Motor neuron (in vitro differentiated cells): Measurements from ENCODE around the gene CLASP1. TPM values are rescaled to one million over a fixed set of nuclear protein-coding genes. Genes with fewer than 3 reads are reported as not detected.
"Not testable (repeated sequence)": the region's sequence is repeated elsewhere in the genome, so short reads cannot be mapped to it uniquely, and the experiment has no call there.

ENCODE experiments used
- ATAC-seq, 8 experiments: fragments of 200-7000 bp; cut with Tn5 transposase; replicated peaks in 6 of 8; 2 replicates each; pipeline ENCODE4 v1.8.0; 2021; ENCODE audit warnings: mild to moderate bottlenecking in 8 of 8, moderate library complexity in 8 of 8
- H3K27ac ChIP-seq, 2 donors: fragments of 250-450 bp; sonication (Bioruptor Pico); 2 replicates each; pipeline ENCODE4 v1.9.0; 2021; ENCODE audit warnings: antibody characterized with exemption in 2 of 2, mild to moderate bottlenecking in 2 of 2, moderate library complexity in 1 of 2
- H3K4me1 ChIP-seq, 2 donors: fragments of 250-450 bp; sonication (Bioruptor Pico); replicated peaks in 1 of 2; 2 replicates each; pipeline ENCODE4 v1.6.1; 2021; ENCODE audit warnings: antibody characterized with exemption in 2 of 2, mild to moderate bottlenecking in 2 of 2, moderate library complexity in 1 of 2
- H3K4me3 ChIP-seq, 5 donors: fragments of 250-450 bp; sonication (Bioruptor Pico); 2 replicates each; pipeline ENCODE4 v1.9.0; 2021; ENCODE audit warnings: antibody characterized with exemption in 5 of 5, mild to moderate bottlenecking in 5 of 5, moderate library complexity in 4 of 5
- WGBS, 10 experiments: fragments of 450-650 bp; shearing (Covaris generic); methylation state at CpG; one replicate each; pipeline ENCODE4 v1.0.0; 2022; 5-methylcytosine and 5-hydroxymethylcytosine counted together
- in situ Hi-C, 9 experiments: fragments of 400-800 bp; cut with MboI; loops; one replicate each; pipeline ENCODE4 v1.15.0; 2021; ENCODE audit warnings: low sequenced_read_pairs in 9 of 9, low pct_unique_long_range_greater_than_20kb in 2 of 9; ENCODE audit not compliant: unreplicated experiment in 9 of 9
- total RNA-seq, 8 experiments: library from RNA; unstranded; fragments of 300-600 nt; gene quantifications; 2 replicates each; pipeline versions ENCODE4 v1.2.3 to v1.2.4, GENCODE V29; 2022

Gene CLASP1
- total RNA-seq: 10 to 100 TPM; 36.3 to 66.7 (median 54.6) TPM

- in situ Hi-C loops: no loop called here
- peak; percentile 38 to 74 (median 67) for ATAC-seq
- peak within 1 kb of the TSS; percentile 87 to 91 for H3K27ac ChIP-seq
- H3K4me3 ChIP-seq: peak within 1 kb of the TSS; percentile 74 to 90 (median 75)
- H3K4me1 ChIP-seq: peaks cover 12 to 16% of the 10 kb centered on the region in 2 donors
- 0 to 5% (median 2%) methylated on average over 2 to 21 of the region's 36 CpGs; no CpG with 5 or more reads in 5 of the 10 experiments for WGBS, 10 experiments
Measured at GRCh38 chr2:121649149-121649595, at the start of gene CLASP1. Gene CLASP1, minus strand, starts transcription at chr2:121649462. Its CDS starts 43,567 bp downstream, at chr2:121605895.

GRCh38 chr2:121698318-121698930 is 49.2 kb upstream of the CLASP1 start:
- Histone ChIP-seq H3K4me1 (peaks cover 0 to 10% of the 10 kb centered on the region in 2 donors), H3K27ac (no peak overlapping the region), H3K4me3 (no peak overlapping the region)
- 81 to 100% (median 92%) methylated on average over 2 to 10 of the region's 11 CpGs for WGBS, 10 experiments
- in situ Hi-C loops: no loop called here
- ATAC-seq: no peak

- in situ Hi-C loops: no loop called here
- WGBS, 10 experiments: 0 to 100% (median 69%) methylated on average over 1 to 4 of the region's 4 CpGs; no CpG with 5 or more reads in 3 of the 10 experiments
- no peak overlapping the region for H3K27ac ChIP-seq
- H3K4me3 ChIP-seq: no peak overlapping the region
- H3K4me1 ChIP-seq: peaks cover 0 to 10% of the 10 kb centered on the region in 2 donors
- no peak for ATAC-seq
Measured at GRCh38 chr2:121697108-121697631, 47.9 kb upstream of the CLASP1 start.

- in situ Hi-C loops: no loop called here
- no peak for ATAC-seq
- 74 to 100% (median 80%) methylated on average over 1 to 4 of the region's 7 CpGs; no CpG with 5 or more reads in 6 of the 10 experiments for whole genome bisulfite sequencing, 10 experiments
- H3K27ac ChIP-seq: no peak overlapping the region
- no peak overlapping the region for H3K4me3 ChIP-seq
- peaks cover 0 to 10% of the 10 kb centered on the region in 2 donors for H3K4me1 ChIP-seq
Measured at GRCh38 chr2:121696410-121696930, 47.2 kb upstream of the CLASP1 start.

GRCh38 chr2:121695171-121695451 is 45.8 kb upstream of the CLASP1 start:
- Histone ChIP-seq H3K4me1 (peaks cover 0 to 10% of the 10 kb centered on the region in 2 donors), H3K27ac (no peak overlapping the region), H3K4me3 (no peak overlapping the region)
- no peak for ATAC-seq
- 20 to 100% (median 37%) methylated on average over 1 of the region's 2 CpGs; no CpG with 5 or more reads in 6 of the 10 experiments for WGBS, 10 experiments
- in situ Hi-C loops: no loop called here

- Histone ChIP-seq H3K4me1 (peaks cover 0 to 11% of the 10 kb centered on the region in 2 donors), H3K4me3 (no peak overlapping the region), H3K27ac (no peak overlapping the region)
- in situ Hi-C loops: no loop called here
- WGBS, 10 experiments: 38 to 100% (median 79%) methylated on average over 1 to 6 of the region's 6 CpGs; no CpG with 5 or more reads in 2 of the 10 experiments
- ATAC-seq: peak in 3 of 8 experiments; percentile 3 to 29 (median 26)
Measured at GRCh38 chr2:121694398-121695170, 45.3 kb upstream of the CLASP1 start.

GRCh38 chr2:121690572-121690971 is 41.3 kb upstream of the CLASP1 start:
- H3K4me1 ChIP-seq, in situ Hi-C loops, H3K27ac ChIP-seq, H3K4me3 ChIP-seq, ATAC-seq: not testable (repeated sequence)
- 50 to 100% (median 78%) methylated on average over 1 to 3 of the region's 3 CpGs; no CpG with 5 or more reads in 6 of the 10 experiments for WGBS, 10 experiments

- peak in 2 of 8 experiments; percentile 12 to 33 for ATAC-seq
- H3K4me1 ChIP-seq: peaks cover 2 to 6% of the 10 kb centered on the region in 2 donors
- H3K27ac ChIP-seq: peak overlapping the region in 1 of 2 donors; percentile 55
- in situ Hi-C loops: no loop called here
- 40 to 100% (median 82%) methylated on average over 1 to 4 of the region's 6 CpGs; no CpG with 5 or more reads in 2 of the 10 experiments for WGBS, 10 experiments
- H3K4me3 ChIP-seq: no peak overlapping the region
Measured at GRCh38 chr2:121690095-121690494, 40.8 kb upstream of the CLASP1 start.

GRCh38 chr2:121689356-121689755 is 40.1 kb upstream of the CLASP1 start:
- 8 to 100% (median 65%) methylated on average over 1 to 4 of the region's 4 CpGs for WGBS, 10 experiments
- Histone ChIP-seq H3K27ac (peak overlapping the region in 1 of 2 donors; percentile 55), H3K4me1 (peaks cover 2 to 6% of the 10 kb centered on the region in 2 donors), H3K4me3 (no peak overlapping the region)
- peak; percentile 55 to 96 (median 68) for ATAC-seq
- in situ Hi-C loops: no loop called here

- ATAC-seq: no peak
- no peak overlapping the region for H3K4me3 ChIP-seq
- WGBS, 10 experiments: 67 to 100% (median 89%) methylated on average over 1 to 2 of the region's 2 CpGs; no CpG with 5 or more reads in 4 of the 10 experiments
- H3K4me1 ChIP-seq: peaks cover 2 to 6% of the 10 kb centered on the region in 2 donors
- in situ Hi-C loops: no loop called here
- H3K27ac ChIP-seq: no peak overlapping the region
Measured at GRCh38 chr2:121688820-121689219, 39.6 kb upstream of the CLASP1 start.

- Histone ChIP-seq H3K4me1 (peaks cover 2 to 6% of the 10 kb centered on the region in 2 donors), H3K4me3 (no peak overlapping the region), H3K27ac (no peak overlapping the region)
- in situ Hi-C loops: no loop called here
- peak in 3 of 8 experiments; percentile 20 to 84 (median 28) for ATAC-seq
- 18 to 100% (median 67%) methylated on average over 1 to 2 of the region's 2 CpGs; no CpG with 5 or more reads in 3 of the 10 experiments for WGBS, 10 experiments
Measured at GRCh38 chr2:121686902-121687301, 37.6 kb upstream of the CLASP1 start.

GRCh38 chr2:121686218-121686617 is 37.0 kb upstream of the CLASP1 start:
- peaks cover 2 to 6% of the 10 kb centered on the region in 2 donors for H3K4me1 ChIP-seq
- H3K27ac ChIP-seq: no peak overlapping the region
- ATAC-seq: no peak
- no peak overlapping the region for H3K4me3 ChIP-seq
- WGBS, 10 experiments: 58 to 100% (median 88%) methylated on average over 1 to 12 of the region's 19 CpGs; no CpG with 5 or more reads in 1 of the 10 experiments
- in situ Hi-C loops: no loop called here
